Measurements from ENCODE around the gene ZNF768. TPM values are rescaled to one million over a fixed set of nuclear protein-coding genes. Genes with fewer than 3 reads are reported as not detected.

The ZNF768 gene
- total and polyA plus RNA-seq, 7 experiments from 2014 or later, result 1.6 to 8.5 (median 7.1) TPM

GRCh38 chr16:30565984-30566383, 39.6 kb upstream of the ZNF768 start:
- DNase-seq, result no peak
- peaks cover 0 to 2% (median 0%) of the 10 kb centered on the region in 11 donors for H3K9me3 Mint-ChIP-seq
- peak overlapping the region in 8 of 9 donors; percentile 9 to 99 (median 80) for H3K27ac Mint-ChIP-seq
- Histone ChIP-seq H3K4me1 (ENCODE audit: control insufficient read depth in 2 of 2, insufficient read depth in 2 of 2, low read length in 2 of 2) (peaks cover 32 to 37% of the 10 kb centered on the region in 2 donors), H3K4me3 (ENCODE audit: low read length) (no peak overlapping the region), H3K27ac (ENCODE audit: low read depth, low read length) (no peak overlapping the region), H3K9me3 (ENCODE audit: control insufficient read depth in 2 of 3, low read length in 3 of 3) (no peaks in the 10 kb centered on the region), H3K27me3 (ENCODE audit: control insufficient read depth in 2 of 2, insufficient read depth in 2 of 2, low read length in 2 of 2) (no peaks in the 10 kb centered on the region), H3K36me3 (ENCODE audit: control insufficient read depth in 2 of 3, insufficient read depth in 3 of 3, low read length in 3 of 3) (no peaks in the 10 kb centered on the region)
- H3K4me3 Mint-ChIP-seq, result no peak overlapping the region
- peaks cover 0 to 1% (median 0%) of the 10 kb centered on the region in 5 donors for H3K36me3 Mint-ChIP-seq
- ChIA-PET CTCF (interaction anchor here (0.6 to 1.9 kb wide), 2 partner anchors 9 to 384 kb away, joined by 3 to 5 read pairs; no protein-coding TSS in a partner anchor), POLR2A (interaction anchor here (0.5 to 1.8 kb wide), 6 partner anchors 13 to 172 kb away, joined by 3 to 7 read pairs (median 4); partner anchors contain the start of gene FBRS)
- no peaks in the 10 kb centered on the region for H3K27me3 Mint-ChIP-seq
- ATAC-seq, result no peak
- intact Hi-C loops (cut with micrococcal nuclease), result no loop called here
- H3K4me1 Mint-ChIP-seq, result peaks cover 14 to 53% (median 38%) of the 10 kb centered on the region in 7 donors

- peaks cover 0 to 1% (median 0%) of the 10 kb centered on the region in 5 donors for H3K36me3 Mint-ChIP-seq
Measured at GRCh38 chr16:30565526-30565925, 39.2 kb upstream of the ZNF768 start.

GRCh38 chr16:30562021-30562420, 35.7 kb upstream of the ZNF768 start:
- ChIA-PET POLR2A (interaction anchor here (0.6 to 7.6 kb wide), 9 partner anchors 9 to 338 kb away, joined by 3 to 149 read pairs (median 5); partner anchors contain the start of genes DCTPP1, PRR14, ZNF688 and ZNF747), CTCF (no interaction called here)
- Histone ChIP-seq H3K27me3 (ENCODE audit: control insufficient read depth in 2 of 2, insufficient read depth in 2 of 2, low read length in 2 of 2) (no peaks in the 10 kb centered on the region), H3K4me1 (ENCODE audit: control insufficient read depth in 2 of 2, insufficient read depth in 2 of 2, low read length in 2 of 2) (peaks cover 5 to 10% of the 10 kb centered on the region in 2 donors), H3K4me3 (ENCODE audit: low read length) (no peak overlapping the region), H3K27ac (ENCODE audit: low read depth, low read length) (peak overlapping the region; percentile 67), H3K9me3 (ENCODE audit: control insufficient read depth in 2 of 3, low read length in 3 of 3) (no peaks in the 10 kb centered on the region), H3K36me3 (ENCODE audit: control insufficient read depth in 2 of 3, insufficient read depth in 3 of 3, low read length in 3 of 3) (peaks cover 0 to 5% (median 0%) of the 10 kb centered on the region in 3 experiments)
- no peak for DNase-seq
- H3K27ac Mint-ChIP-seq, result peak overlapping the region in 6 of 9 donors; percentile 52 to 92 (median 81)
- peaks cover 0 to 2% (median 0%) of the 10 kb centered on the region in 11 donors for H3K9me3 Mint-ChIP-seq
- H3K4me3 Mint-ChIP-seq, result peak overlapping the region in 9 of 10 donors; percentile 77 to 87 (median 84)
- intact Hi-C loops (cut with micrococcal nuclease), result no loop called here
- ATAC-seq, result no peak
- H3K27me3 Mint-ChIP-seq, result no peaks in the 10 kb centered on the region
- no peaks in the 10 kb centered on the region for H3K36me3 Mint-ChIP-seq
- peaks cover 14 to 44% (median 30%) of the 10 kb centered on the region in 7 donors for H3K4me1 Mint-ChIP-seq

More at GRCh38 chr16:30565526-30565925, 39.2 kb upstream of the ZNF768 start:
- Histone ChIP-seq H3K27me3 (ENCODE audit: control insufficient read depth in 2 of 2, insufficient read depth in 2 of 2, low read length in 2 of 2) (no peaks in the 10 kb centered on the region), H3K27ac (ENCODE audit: low read depth, low read length) (no peak overlapping the region), H3K9me3 (ENCODE audit: control insufficient read depth in 2 of 3, low read length in 3 of 3) (no peaks in the 10 kb centered on the region), H3K4me3 (ENCODE audit: low read length) (no peak overlapping the region), H3K4me1 (ENCODE audit: control insufficient read depth in 2 of 2, insufficient read depth in 2 of 2, low read length in 2 of 2) (peaks cover 27 to 35% of the 10 kb centered on the region in 2 donors), H3K36me3 (ENCODE audit: control insufficient read depth in 2 of 3, insufficient read depth in 3 of 3, low read length in 3 of 3) (no peaks in the 10 kb centered on the region)
- ATAC-seq, result no peak
- intact Hi-C loops (cut with micrococcal nuclease), result no loop called here
- H3K4me1 Mint-ChIP-seq, result peaks cover 14 to 53% (median 40%) of the 10 kb centered on the region in 7 donors
- CTCF ChIA-PET, result interaction anchor here (0.6 to 1.9 kb wide), 2 partner anchors 8 to 383 kb away, joined by 3 to 5 read pairs; no protein-coding TSS in a partner anchor
- H3K27ac Mint-ChIP-seq, result peak overlapping the region in 3 of 9 donors; percentile 31 to 68 (median 45)
- DNase-seq, result no peak
- H3K4me3 Mint-ChIP-seq, result peak overlapping the region in 1 of 10 donors; percentile 49
- H3K9me3 Mint-ChIP-seq, result peaks cover 0 to 2% (median 0%) of the 10 kb centered on the region in 11 donors
- H3K27me3 Mint-ChIP-seq, result no peaks in the 10 kb centered on the region
- POLR2A ChIA-PET, result interaction anchor here (0.9 to 1.8 kb wide), 4 partner anchors 13 to 132 kb away, joined by 3 to 4 read pairs (median 4); partner anchors contain the start of gene FBRS

- peak in 2 of 9 donors; percentile 18 to 41 for DNase-seq
- ATAC-seq, result no peak
- ChIA-PET CTCF (no interaction called here), POLR2A (interaction anchor here (0.6 to 7.6 kb wide), 10 partner anchors 10 to 339 kb away, joined by 3 to 149 read pairs (median 5); partner anchors contain the start of genes DCTPP1, PRR14, ZNF688 and ZNF747)
- peak overlapping the region; percentile 67 for H3K27ac ChIP-seq (ENCODE audit: low read depth, low read length)
- peaks cover 7 to 10% of the 10 kb centered on the region in 2 donors for H3K4me1 ChIP-seq (ENCODE audit: control insufficient read depth in 2 of 2, insufficient read depth in 2 of 2, low read length in 2 of 2)
- Mint-ChIP-seq H3K27me3 (no peaks in the 10 kb centered on the region), H3K27ac (peak overlapping the region; percentile 59 to 92 (median 81)), H3K9me3 (peaks cover 0 to 2% (median 0%) of the 10 kb centered on the region in 11 donors), H3K4me3 (peak overlapping the region; percentile 77 to 87 (median 84)), H3K4me1 (peaks cover 17 to 43% (median 25%) of the 10 kb centered on the region in 7 donors), H3K36me3 (peaks cover 0 to 2% (median 0%) of the 10 kb centered on the region in 5 donors)
- H3K27me3 ChIP-seq (ENCODE audit: control insufficient read depth in 2 of 2, insufficient read depth in 2 of 2, low read length in 2 of 2), result no peaks in the 10 kb centered on the region
- H3K4me3 ChIP-seq (ENCODE audit: low read length), result peak overlapping the region; percentile 51
- peaks cover 0 to 6% (median 0%) of the 10 kb centered on the region in 3 experiments for H3K36me3 ChIP-seq (ENCODE audit: control insufficient read depth in 2 of 3, insufficient read depth in 3 of 3, low read length in 3 of 3)
- no peaks in the 10 kb centered on the region for H3K9me3 ChIP-seq (ENCODE audit: control insufficient read depth in 2 of 3, low read length in 3 of 3)
- intact Hi-C loops (cut with micrococcal nuclease), result no loop called here
Measured at GRCh38 chr16:30561089-30561816, 34.9 kb upstream of the ZNF768 start.

- Mint-ChIP-seq H3K4me3 (peak overlapping the region in 7 of 10 donors; percentile 55 to 92 (median 64)), H3K27me3 (no peaks in the 10 kb centered on the region), H3K36me3 (peaks cover 0 to 5% (median 0%) of the 10 kb centered on the region in 5 donors), H3K4me1 (peaks cover 22 to 44% (median 30%) of the 10 kb centered on the region in 7 donors), H3K9me3 (peaks cover 0 to 2% (median 0%) of the 10 kb centered on the region in 11 donors), H3K27ac (peak overlapping the region in 7 of 9 donors; percentile 86 to 94 (median 91))
- Histone ChIP-seq H3K36me3 (ENCODE audit: control insufficient read depth in 2 of 3, insufficient read depth in 3 of 3, low read length in 3 of 3) (peaks cover 0 to 21% (median 0%) of the 10 kb centered on the region in 3 experiments), H3K4me1 (ENCODE audit: control insufficient read depth in 2 of 2, insufficient read depth in 2 of 2, low read length in 2 of 2) (peaks cover 7 to 10% of the 10 kb centered on the region in 2 donors), H3K27ac (ENCODE audit: low read depth, low read length) (no peak overlapping the region), H3K27me3 (ENCODE audit: control insufficient read depth in 2 of 2, insufficient read depth in 2 of 2, low read length in 2 of 2) (no peaks in the 10 kb centered on the region), H3K9me3 (ENCODE audit: control insufficient read depth in 2 of 3, low read length in 3 of 3) (no peaks in the 10 kb centered on the region), H3K4me3 (ENCODE audit: low read length) (no peak overlapping the region)
- ATAC-seq, result no peak
- ChIA-PET CTCF (interaction anchor here (6.2 kb wide), 1 partner anchor 25 kb away, joined by 37 read pairs; the partner anchor contains the start of gene ZNF747), POLR2A (interaction anchor here (1.7 to 9.3 kb wide), 9 partner anchors 7 to 142 kb away, joined by 6 to 159 read pairs (median 18); partner anchors contain the start of genes FBRS, ZNF688, ZNF689 and ZNF747)
- intact Hi-C loops (cut with micrococcal nuclease), result loop anchor here (2.0 to 5.0 kb wide), 3 partner anchors 33 to 363 kb away; partner anchors contain the start of genes FBXL19 (in 1 of the 2) and ZNF768 (in 1 of the 2)
- DNase-seq, result no peak
Measured at GRCh38 chr16:30559690-30560089, 33.3 kb upstream of the ZNF768 start.
